A549 (cell line): ENCODE results near the gene TVP23A. TPM values are rescaled to one million over a fixed set of nuclear protein-coding genes. Genes with fewer than 3 reads are reported as not detected.

Source experiments
- ATAC-seq, 2 experiments: fragments of 200-7000 bp in 1 of 2; fragments of >200 bp in 1 of 2; cut with Nextera tagmentation in 1 of 2; cut with Tn5 transposase in 1 of 2; 3 replicates each; pipeline versions ENCODE4 v1.8.0 to v1.9.1; 2018 to 2020; ENCODE audit warnings: mild to moderate bottlenecking in 1 of 2, moderate library complexity in 1 of 2
- CTCF ChIA-PET: fragments of 300-600 bp; sonication (Branson Sonifier 250); formaldehyde crosslinking; extraction: SDS; loops from one replicate; lab custom pipeline; 2021; ENCODE audit warnings: antibody characterized with exemption, inconsistent platforms; lab: Yijun Ruan, JAX
- POLR2A ChIA-PET: fragments of 350-600 bp; formaldehyde crosslinking; extraction: SDS; loops from one replicate; lab custom pipeline; 2021; ENCODE audit warnings: antibody characterized with exemption, inconsistent platforms; lab: Yijun Ruan, JAX
- DNase-seq, 2 experiments: peaks; one replicate each; pipeline versions ENCODE4 v3.0.0 to v3.0.0-alpha.2; 2011 to 2016; ENCODE audit warnings: low read depth in 1 of 2, low spot score in 1 of 2
- FAIRE-seq: peaks from 2 replicates; lab custom pipeline; 2011; peaks lifted over from hg19 to GRCh38; lab: Jason Lieb, UNC
- H3K27ac ChIP-seq, 2 experiments: fragments of >200 bp; sonication (Bioruptor Twin); formaldehyde crosslinking; 3 replicates each; pipeline ENCODE4 v1.5.1; 2016 to 2017
- H3K4me1 ChIP-seq: fragments of >200 bp; sonication (Bioruptor Twin); formaldehyde crosslinking; 3 replicates; pipeline ENCODE4 v1.6.1; 2016
- H3K4me2 ChIP-seq: fragments of >200 bp; sonication (Bioruptor Twin); formaldehyde crosslinking; 3 replicates; pipeline ENCODE4 v1.6.1; 2016
- H3K4me3 ChIP-seq: fragments of >200 bp; sonication (Bioruptor Twin); formaldehyde crosslinking; 3 replicates; pipeline ENCODE4 v1.5.1; 2016
- H3K9me3 ChIP-seq: fragments of >200 bp; sonication (Bioruptor Twin); formaldehyde crosslinking; 3 replicates; pipeline ENCODE4 v1.6.1; 2016
- BCL3 ChIP-seq: fragments of >200 bp; sonication (Bioruptor Twin); formaldehyde crosslinking; IDR thresholded peaks from 3 replicates; pipeline ENCODE4 v1.6.1; 2016
- BHLHE40 ChIP-seq: IDR thresholded peaks from 2 replicates; pipeline ENCODE4 v1.6.1; 2012; ENCODE audit warnings: low read depth, low read length, inconsistent platforms
- CHD4 ChIP-seq: fragments of 200-600 bp; sonication (generic); IDR thresholded peaks from 2 replicates; pipeline ENCODE4 v1.6.1; 2016; ENCODE audit warnings: antibody characterized with exemption, mild to moderate bottlenecking, borderline replicate concordance
- CTCF ChIP-seq: fragments of >200 bp; sonication (Bioruptor Twin); formaldehyde crosslinking; IDR thresholded peaks from 3 replicates; pipeline ENCODE4 v1.5.1; 2016
- ELK1 ChIP-seq: fragments of 150-350 bp; IDR thresholded peaks from 2 replicates; pipeline ENCODE4 v1.6.1; 2014; ENCODE audit warnings: low read depth, mild to moderate bottlenecking, low read length
- FOSB ChIP-seq: fragments of 250-450 bp; sonication (Bioruptor Pico); IDR thresholded peaks from 2 replicates; pipeline ENCODE4 v1.5.0; 2020; ENCODE audit warnings: mild to moderate bottlenecking, moderate library complexity
- FOSL2 ChIP-seq, 2 experiments: fragments of 450-650 bp in 1 of 2; fragments of >200 bp in 1 of 2; sonication (Bioruptor Twin) in 1 of 2; formaldehyde crosslinking; IDR thresholded peaks; 2 replicates each; pipeline versions ENCODE4 v1.5.0 to v1.6.1; 2016 to 2020; ENCODE audit warnings: mild to moderate bottlenecking in 1 of 2, moderate library complexity in 1 of 2
- GATA3 ChIP-seq: IDR thresholded peaks from 2 replicates; pipeline ENCODE4 v1.6.1; 2012; ENCODE audit warnings: borderline replicate concordance
- HMGXB4 ChIP-seq: fragments of 250-450 bp; sonication (Bioruptor Pico); IDR thresholded peaks from 2 replicates; pipeline ENCODE4 v1.5.0; 2021; ENCODE audit warnings: mild to moderate bottlenecking, moderate library complexity, borderline replicate concordance
- HOXB5 ChIP-seq: fragments of 250-450 bp; sonication (Bioruptor Pico); IDR thresholded peaks from 2 replicates; pipeline ENCODE4 v1.5.0; 2020; ENCODE audit warnings: mild to moderate bottlenecking, moderate library complexity
- JUNB ChIP-seq: fragments of >200 bp; sonication (Bioruptor Twin); formaldehyde crosslinking; IDR thresholded peaks from 2 replicates; pipeline ENCODE4 v1.6.1; 2016
- KDM1A ChIP-seq: fragments of 200-600 bp; sonication (generic); IDR thresholded peaks from 2 replicates; pipeline ENCODE4 v1.6.1; 2016; ENCODE audit warnings: low read depth, mild to moderate bottlenecking
- MYC ChIP-seq: IDR thresholded peaks from 2 replicates; pipeline ENCODE4 v1.6.1; 2012; ENCODE audit warnings: mild to moderate bottlenecking, inconsistent platforms, low read length, improper control_type of control experiment, borderline replicate concordance
- NFE2L2 ChIP-seq: fragments of 150-350 bp; conservative IDR thresholded peaks from 2 replicates; pipeline ENCODE4 v1.6.1; 2014; ENCODE audit warnings: low read length
- NPAS2 ChIP-seq: fragments of 250-450 bp; sonication (Bioruptor Pico); IDR thresholded peaks from 2 replicates; pipeline ENCODE4 v1.8.0; 2022; ENCODE audit warnings: mild to moderate bottlenecking, moderate library complexity, borderline replicate concordance
- PBX3 ChIP-seq: IDR thresholded peaks from 2 replicates; pipeline ENCODE4 v1.6.1; 2012
- PHF8 ChIP-seq: fragments of 200-600 bp; sonication (generic); IDR thresholded peaks from 2 replicates; pipeline ENCODE4 v1.6.1; 2016; ENCODE audit warnings: low read depth, mild to moderate bottlenecking, antibody characterized with exemption, moderate library complexity, borderline replicate concordance
- POLR2A ChIP-seq: IDR thresholded peaks from 2 replicates; pipeline ENCODE4 v1.6.1; 2012; ENCODE audit warnings: mild to moderate bottlenecking, low read length
- RARB ChIP-seq: fragments of 250-450 bp; sonication (Bioruptor Pico); IDR thresholded peaks from 2 replicates; pipeline ENCODE4 v1.8.0; 2021; ENCODE audit warnings: mild to moderate bottlenecking, moderate library complexity
- REST ChIP-seq: fragments of 200-600 bp; sonication (generic); IDR thresholded peaks from 2 replicates; pipeline ENCODE4 v1.6.1; 2016; ENCODE audit warnings: antibody characterized with exemption, mild to moderate bottlenecking, moderate library complexity
- RFX5 ChIP-seq: fragments of 450-650 bp; IDR thresholded peaks from 2 replicates; pipeline ENCODE4 v1.7.1; 2014; ENCODE audit warnings: antibody characterized with exemption, mild to moderate bottlenecking, moderate library complexity
- ZNF302 ChIP-seq: fragments of 250-450 bp; sonication (Bioruptor Pico); IDR thresholded peaks from 2 replicates; pipeline ENCODE4 v1.9.0; 2021; ENCODE audit warnings: inconsistent platforms, mild to moderate bottlenecking, moderate library complexity
- WGBS: methylation state at CpG from one replicate; pipeline ENCODE4 v1.1.6; 2017; ENCODE audit errors: missing lambda C conversion rate; 5-methylcytosine and 5-hydroxymethylcytosine counted together
- polyA plus RNA-seq, 4 experiments: library from polyadenylated mRNA; depleted of rRNA in 3 of 4; stranded (reverse); fragments of >200 nt; fragmentation: RNase III in 1 of 4; extraction: RNeasy Plus Mini Kit Qiagen cat#74134 plus additional on column Dnase treatment in 1 of 4; gene quantifications; 2 replicates in 3 of 4; 3 replicates in 1 of 4; pipeline ENCODE4 v1.2.3, GENCODE V29; 2011 to 2017

TVP23A gene
- polyA plus RNA-seq, 2 of the 4 experiments (the other 2 are of a cell fraction), result 0.03 TPM; not detected in 1

- TF ChIP-seq PHF8, result no peak
- TF ChIP-seq POLR2A, result no peak
- TF ChIP-seq FOSL2 (IDR thresholded peaks at IDR 0.05), result no peak
- TF ChIP-seq FOSL2 (CRISPR knock-in tag; IDR thresholded peaks at IDR 0.05), result no peak
- TF ChIP-seq ZNF302 (CRISPR knock-in tag), result no peak
- TF ChIP-seq REST, result no peak
- no peak for TF ChIP-seq FOSB (CRISPR knock-in tag)
- no peak for TF ChIP-seq CHD4
- TF ChIP-seq HMGXB4 (CRISPR knock-in tag), result no peak
- TF ChIP-seq RARB (CRISPR knock-in tag), result no peak
- no peak for TF ChIP-seq KDM1A
- FAIRE-seq (no peak), ATAC-seq (no peak), DNase-seq (no peak)
- POLR2A ChIA-PET, result no interaction called here
- CTCF ChIA-PET, result interaction anchor here (0.6 to 7.4 kb wide), 6 partner anchors 11 to 1403 kb away, joined by 3 to 198 read pairs (median 6); no protein-coding TSS in a partner anchor
- peaks cover 38% of the 10 kb centered on the region for H3K4me1 ChIP-seq
- 80% methylated on average over 10 of the region's 10 CpGs for WGBS
- peak overlapping the region in 1 of 2 experiments; percentile 48; a peak in 3 of 6 replicates for H3K27ac ChIP-seq
- H3K4me3 ChIP-seq, result no peak overlapping the region
- H3K4me2 ChIP-seq, result no peak overlapping the region
- H3K9me3 ChIP-seq, result no peaks in the 10 kb centered on the region
Observed at GRCh38 chr16:10740000-10740844, 78.4 kb downstream of the TVP23A start.

- no peak for FAIRE-seq
- POLR2A ChIA-PET, result interaction anchor here (0.7 kb wide), 1 partner anchor 229 kb away, joined by 3 read pairs; no protein-coding TSS in a partner anchor
- no peak overlapping the region for H3K4me3 ChIP-seq
- TF ChIP-seq NPAS2 (CRISPR knock-in tag) (no peak), MYC (no peak), CTCF (no peak), BHLHE40 (no peak), GATA3 (no peak), JUNB (peak; percentile 43; the same call in 1 of the 2 replicates), RFX5 (no peak), NFE2L2 (no peak), BCL3 (no peak), ELK1 (no peak), HOXB5 (CRISPR knock-in tag) (no peak), PBX3 (no peak)
Observed at GRCh38 chr16:10738231-10739077, 80.1 kb downstream of the TVP23A start.

More at GRCh38 chr16:10738231-10739077, 80.1 kb downstream of the TVP23A start:
- CTCF ChIA-PET, result interaction anchor here (0.6 to 7.4 kb wide), 17 partner anchors 8 to 481 kb away, joined by 3 to 198 read pairs (median 5); partner anchors contain the start of gene EMP2
- WGBS, result 31% methylated on average over 12 of the region's 12 CpGs
- Histone ChIP-seq H3K4me2 (peak overlapping the region; percentile 45), H3K4me1 (peaks cover 33% of the 10 kb centered on the region), H3K9me3 (0 out of 3 replicates have a peak, but pooled peaks cover 3% of the 10 kb centered on the region), H3K27ac (peak overlapping the region; percentile 59 to 87)
- ATAC-seq, result peak; percentile 37 to 65
- peak; percentile 14 to 84 for DNase-seq
